ENCODE results near the gene SLC6A7.

SLC6A7 gene

GRCh38 chr5:150257424-150257823 lies 67.6 kb downstream of the SLC6A7 start:
- TF ChIP-seq PAX5 (IDR thresholded peaks at IDR 0.05; ENCODE audit: insufficient read depth, low read length, severe bottlenecking) = no peak
- TF ChIP-seq POLR2A (IDR thresholded peaks at IDR 0.05; ENCODE audit: low read depth, low read length) = no peak
- no peak for TF ChIP-seq TAF1 (IDR thresholded peaks at IDR 0.05; ENCODE audit: low read depth, low read length)
- TF ChIP-seq POLR2AphosphoS5 (IDR thresholded peaks at IDR 0.05; ENCODE audit: low read depth, low read length) = no peak
- no peak for TF ChIP-seq POU2F2 (IDR thresholded peaks at IDR 0.05; ENCODE audit: low read depth, low read length)
- TF ChIP-seq SPI1 (IDR thresholded peaks at IDR 0.05; ENCODE audit: low read depth, low read length) = no peak
- FAIRE-seq = no peak
- DNase-seq (ENCODE audit: insufficient read length, low spot score) = no peak

GRCh38 chr5:150258130-150258529 lies 68.3 kb downstream of the SLC6A7 start:
- TF ChIP-seq TAF1 (IDR thresholded peaks at IDR 0.05; ENCODE audit: low read depth, low read length) = no peak
- no peak for TF ChIP-seq POLR2A (IDR thresholded peaks at IDR 0.05; ENCODE audit: low read depth, low read length)
- no peak for TF ChIP-seq PAX5 (IDR thresholded peaks at IDR 0.05; ENCODE audit: insufficient read depth, low read length, severe bottlenecking)
- no peak for TF ChIP-seq SPI1 (IDR thresholded peaks at IDR 0.05; ENCODE audit: low read depth, low read length)
- TF ChIP-seq POU2F2 (IDR thresholded peaks at IDR 0.05; ENCODE audit: low read depth, low read length) = no peak
- no peak for TF ChIP-seq POLR2AphosphoS5 (IDR thresholded peaks at IDR 0.05; ENCODE audit: low read depth, low read length)
- DNase-seq (ENCODE audit: insufficient read length, low spot score) (peak; percentile 50), FAIRE-seq (peak; percentile 69)
